ENCODE measurements around the gene HOXC11. TPM values are rescaled to one million over a fixed set of nuclear protein-coding genes. Genes with fewer than 3 reads are reported as not detected.

The HOXC11 gene
- total RNA-seq, result not detected

GRCh38 chr12:53972722-53973235, at the start of gene HOXC11:
Gene HOXC11 (plus strand): TSS chr12:53973126. CDS start chr12:53973242, 116 bp downstream.
- Mint-ChIP-seq H3K27me3 (peaks cover 90% of the 10 kb centered on the region), H3K27ac (peak within 1 kb of the TSS; percentile 70), H3K36me3 (peaks cover 5% of the 10 kb centered on the region), H3K4me3 (no peak within 1 kb of the TSS), H3K4me1 (peaks cover 8% of the 10 kb centered on the region), H3K9me3 (ENCODE audit: low read depth) (no peaks in the 10 kb centered on the region)
- ATAC-seq, result no peak
- CTCF ChIA-PET, result interaction anchor here (0.8 to 2.1 kb wide), 2 partner anchors 12 to 19 kb away, joined by 3 to 8 read pairs; partner anchors contain the start of gene HOXC10
- no peak for DNase-seq

GRCh38 chr12:53924521-53925405, 48.2 kb upstream of the HOXC11 start:
- CTCF ChIA-PET, result no interaction called here
- ATAC-seq, result no peak

GRCh38 chr12:53927220-53928029, 45.5 kb upstream of the HOXC11 start:
- Mint-ChIP-seq H3K9me3 (ENCODE audit: low read depth) (no peaks in the 10 kb centered on the region), H3K4me1 (no peaks in the 10 kb centered on the region), H3K27me3 (peaks cover 95% of the 10 kb centered on the region), H3K4me3 (no peak overlapping the region), H3K27ac (no peak overlapping the region), H3K36me3 (peaks cover 3% of the 10 kb centered on the region)
- ATAC-seq, result no peak
- CTCF ChIA-PET, result interaction anchor here (0.7 kb wide), 1 partner anchor 105 kb away, joined by 3 read pairs; the partner anchor contains the start of gene HOXC5
- no peak for DNase-seq

More at GRCh38 chr12:53924521-53925405, 48.2 kb upstream of the HOXC11 start:
- Mint-ChIP-seq H3K27ac (no peak overlapping the region), H3K36me3 (peaks cover 3% of the 10 kb centered on the region), H3K9me3 (ENCODE audit: low read depth) (no peaks in the 10 kb centered on the region), H3K4me1 (no peaks in the 10 kb centered on the region), H3K4me3 (no peak overlapping the region), H3K27me3 (peaks cover 93% of the 10 kb centered on the region)
- no peak for DNase-seq

- CTCF ChIA-PET, result interaction anchor here (0.7 kb wide), 1 partner anchor 104 kb away, joined by 3 read pairs; the partner anchor contains the start of gene HOXC5
- Mint-ChIP-seq H3K27ac (no peak overlapping the region), H3K27me3 (peaks cover 97% of the 10 kb centered on the region)
Measured at GRCh38 chr12:53928054-53928835, 44.7 kb upstream of the HOXC11 start.

GRCh38 chr12:53929527-53929926, 43.4 kb upstream of the HOXC11 start:
- Mint-ChIP-seq H3K9me3 (ENCODE audit: low read depth) (no peaks in the 10 kb centered on the region), H3K27ac (no peak overlapping the region), H3K27me3 (peaks cover 97% of the 10 kb centered on the region), H3K36me3 (peaks cover 3% of the 10 kb centered on the region), H3K4me3 (no peak overlapping the region), H3K4me1 (no peaks in the 10 kb centered on the region)
- CTCF ChIA-PET, result interaction anchor here (0.7 to 1.0 kb wide), 2 partner anchors 59 to 262 kb away, joined by 3 to 4 read pairs; no protein-coding TSS in a partner anchor
- ATAC-seq (no peak), DNase-seq (no peak)

More at GRCh38 chr12:53928054-53928835, 44.7 kb upstream of the HOXC11 start:
- H3K9me3 Mint-ChIP-seq (ENCODE audit: low read depth), result no peaks in the 10 kb centered on the region
- no peak overlapping the region for H3K4me3 Mint-ChIP-seq
- ATAC-seq (no peak), DNase-seq (no peak)
- H3K4me1 Mint-ChIP-seq, result no peaks in the 10 kb centered on the region
- H3K36me3 Mint-ChIP-seq, result peaks cover 3% of the 10 kb centered on the region

- peaks cover 3% of the 10 kb centered on the region for H3K36me3 Mint-ChIP-seq
- no peak overlapping the region for H3K4me3 Mint-ChIP-seq
- DNase-seq, result no peak
- CTCF ChIA-PET, result interaction anchor here (1.0 kb wide), 1 partner anchor 57 kb away, joined by 4 read pairs; no protein-coding TSS in a partner anchor
- no peaks in the 10 kb centered on the region for H3K9me3 Mint-ChIP-seq (ENCODE audit: low read depth)
- ATAC-seq, result no peak
- no peak overlapping the region for H3K27ac Mint-ChIP-seq
- H3K27me3 Mint-ChIP-seq, result peaks cover 97% of the 10 kb centered on the region
- H3K4me1 Mint-ChIP-seq, result no peaks in the 10 kb centered on the region
Measured at GRCh38 chr12:53930591-53931255, 42.2 kb upstream of the HOXC11 start.

GRCh38 chr12:53931844-53932581, 40.9 kb upstream of the HOXC11 start:
- Mint-ChIP-seq H3K36me3 (peaks cover 3% of the 10 kb centered on the region), H3K4me3 (no peak overlapping the region), H3K27me3 (peaks cover 97% of the 10 kb centered on the region), H3K9me3 (ENCODE audit: low read depth) (no peaks in the 10 kb centered on the region), H3K27ac (no peak overlapping the region), H3K4me1 (no peaks in the 10 kb centered on the region)
- DNase-seq (no peak), ATAC-seq (no peak)
- CTCF ChIA-PET, result interaction anchor here (1.1 to 1.9 kb wide), 2 partner anchors 73 to 269 kb away, joined by 5 read pairs; no protein-coding TSS in a partner anchor

- no peak for DNase-seq
- no peaks in the 10 kb centered on the region for H3K4me1 Mint-ChIP-seq
Measured at GRCh38 chr12:53932915-53933314, 40.0 kb upstream of the HOXC11 start.

GRCh38 chr12:53935383-53936341, 37.3 kb upstream of the HOXC11 start:
- Mint-ChIP-seq H3K27me3 (peaks cover 94% of the 10 kb centered on the region), H3K9me3 (ENCODE audit: low read depth) (no peaks in the 10 kb centered on the region), H3K36me3 (no peaks in the 10 kb centered on the region), H3K4me1 (no peaks in the 10 kb centered on the region), H3K4me3 (no peak overlapping the region), H3K27ac (no peak overlapping the region)
- CTCF ChIA-PET, result interaction anchor here (0.8 kb wide), 1 partner anchor 97 kb away, joined by 6 read pairs; the partner anchor contains the start of gene HOXC5
- DNase-seq (no peak), ATAC-seq (no peak)

More at GRCh38 chr12:53932915-53933314, 40.0 kb upstream of the HOXC11 start:
- H3K27ac Mint-ChIP-seq, result no peak overlapping the region
- no peak overlapping the region for H3K4me3 Mint-ChIP-seq
- CTCF ChIA-PET, result interaction anchor here (1.9 kb wide), 1 partner anchor 72 kb away, joined by 5 read pairs; no protein-coding TSS in a partner anchor
- no peak for ATAC-seq
- H3K27me3 Mint-ChIP-seq, result peaks cover 97% of the 10 kb centered on the region
- no peaks in the 10 kb centered on the region for H3K9me3 Mint-ChIP-seq (ENCODE audit: low read depth)
- H3K36me3 Mint-ChIP-seq, result peaks cover 3% of the 10 kb centered on the region

GRCh38 chr12:53937099-53937498, 35.8 kb upstream of the HOXC11 start:
- ATAC-seq, result no peak
- Mint-ChIP-seq H3K9me3 (ENCODE audit: low read depth) (no peaks in the 10 kb centered on the region), H3K4me1 (no peaks in the 10 kb centered on the region), H3K4me3 (no peak overlapping the region), H3K36me3 (no peaks in the 10 kb centered on the region), H3K27me3 (peaks cover 93% of the 10 kb centered on the region), H3K27ac (no peak overlapping the region)
- CTCF ChIA-PET, result interaction anchor here (1.7 kb wide), 1 partner anchor 25 kb away, joined by 3 read pairs; no protein-coding TSS in a partner anchor
- DNase-seq, result no peak

All from activated CD8-positive, alpha-beta memory T cell treated with anti-CD3 and anti-CD28 coated beads, Interleukin-2, amount 10 ng/mL, durations not matched to agents 7 days and 5 days (primary cell).